IMR-90 (cell line): ENCODE data around the gene DPYSL3. TPM values are rescaled to one million over a fixed set of nuclear protein-coding genes. Genes with fewer than 3 reads are reported as not detected.

ENCODE experiments used
- ATAC-seq: fragments of 200-7000 bp; cut with Tn5 transposase; 2 replicates; pipeline ENCODE4 v1.9.1; 2020; ENCODE audit warnings: low read depth, mild to moderate bottlenecking, moderate library complexity
- BruUV-seq: library from RNA; stranded (reverse); fragments of 400-500 nt; replicated peaks from 2 replicates; lab custom pipeline; 2021; lab: Mats Ljungman, UMichigan
- CTCF ChIA-PET: fragments of 300-600 bp; formaldehyde crosslinking; extraction: SDS; loops from one replicate; lab custom pipeline; 2021; ENCODE audit warnings: antibody characterized with exemption; lab: Yijun Ruan, JAX
- POLR2A ChIA-PET: fragments of 300-600 bp; sonication (Branson Sonifier 250); formaldehyde crosslinking; loops from one replicate; lab custom pipeline; 2022; ENCODE audit warnings: antibody characterized with exemption; ENCODE audit not compliant: unreplicated experiment; lab: Charles Lee
- DNase-seq: peaks from one replicate; pipeline ENCODE4 v3.0.0; 2013
- H2AFZ ChIP-seq: replicated peaks from 2 replicates; pipeline ENCODE3; 2013; ENCODE audit warnings: low read length, mild to moderate bottlenecking; ENCODE audit not compliant: poor library complexity
- H2AK5ac ChIP-seq: 2 replicates; pipeline ENCODE4 v1.6.1; 2013; ENCODE audit warnings: low read depth, low read length, inconsistent platforms
- H2AK9ac ChIP-seq: replicated peaks from 2 replicates; pipeline ENCODE3; 2013; ENCODE audit warnings: mild to moderate bottlenecking, low read depth, low read length, moderate library complexity; ENCODE audit not compliant: poor library complexity
- H2BK120ac ChIP-seq: 2 replicates; pipeline ENCODE4 v1.6.1; 2013; ENCODE audit warnings: low read depth, low read length, inconsistent platforms
- H2BK15ac ChIP-seq: 3 replicates; pipeline ENCODE4 v1.6.1; 2013; ENCODE audit warnings: low read depth, low read length, inconsistent platforms
- H2BK20ac ChIP-seq: 2 replicates; pipeline ENCODE4 v1.6.1; 2013; ENCODE audit warnings: low read depth, mild to moderate bottlenecking, inconsistent platforms, low read length, moderate library complexity
- H2BK5ac ChIP-seq: 2 replicates; pipeline ENCODE4 v1.6.1; 2013; ENCODE audit warnings: mild to moderate bottlenecking, low read depth, low read length, inconsistent platforms; ENCODE audit not compliant: poor library complexity, severe bottlenecking
- H3K14ac ChIP-seq: replicated peaks from 2 replicates; pipeline ENCODE4 v1.6.1; 2013; ENCODE audit warnings: low read depth, low read length, inconsistent platforms
- H3K18ac ChIP-seq: 2 replicates; pipeline ENCODE4 v1.6.1; 2013; ENCODE audit warnings: low read depth, low read length, control low read depth
- H3K23ac ChIP-seq: 2 replicates; pipeline ENCODE4 v1.6.1; 2013; ENCODE audit warnings: low read depth, low read length, inconsistent platforms
- H3K27ac ChIP-seq: 2 replicates; pipeline ENCODE4 v1.5.1; 2013; ENCODE audit warnings: mild to moderate bottlenecking, control low read depth, low read length; ENCODE audit not compliant: insufficient read depth
- H3K27me3 ChIP-seq: 2 replicates; pipeline ENCODE4 v1.6.1; 2013; ENCODE audit warnings: low read length; ENCODE audit not compliant: control insufficient read depth, insufficient read depth
- H3K36me3 ChIP-seq: 2 replicates; pipeline ENCODE4 v1.6.1; 2013; ENCODE audit warnings: low read length, mixed read lengths; ENCODE audit not compliant: control insufficient read depth, insufficient read depth
- H3K4ac ChIP-seq: 2 replicates; pipeline ENCODE4 v1.6.1; 2013; ENCODE audit warnings: low read depth, low read length, inconsistent platforms
- H3K4me1 ChIP-seq: 2 replicates; pipeline ENCODE4 v1.6.1; 2013; ENCODE audit warnings: low read length, mixed read lengths; ENCODE audit not compliant: control insufficient read depth, insufficient read depth
- H3K4me2 ChIP-seq: 2 replicates; pipeline ENCODE4 v1.6.1; 2013; ENCODE audit warnings: low read depth, mild to moderate bottlenecking, control low read depth, low read length, moderate library complexity
- H3K4me3 ChIP-seq: 2 replicates; pipeline ENCODE4 v1.5.1; 2013; ENCODE audit warnings: low read depth, mild to moderate bottlenecking, control low read depth, low read length, moderate library complexity; ENCODE audit not compliant: insufficient read depth
- H3K56ac ChIP-seq: 2 replicates; pipeline ENCODE4 v1.6.1; 2013; ENCODE audit warnings: low read length, inconsistent platforms; ENCODE audit not compliant: insufficient read depth; ENCODE audit errors: extremely low read depth
- H3K79me1 ChIP-seq, 2 experiments: 2 replicates each; pipeline ENCODE4 v1.6.1; 2013; ENCODE audit warnings: low read length in 2 of 2, inconsistent platforms in 1 of 2, low read depth in 1 of 2
- H3K9ac ChIP-seq: 2 replicates; pipeline ENCODE4 v1.6.1; 2013; ENCODE audit warnings: low read depth, low read length, control low read depth
- H3K9me1 ChIP-seq: 2 replicates; pipeline ENCODE4 v1.6.1; 2013; ENCODE audit warnings: low read length, inconsistent platforms; ENCODE audit not compliant: insufficient read depth
- H3K9me3 ChIP-seq: 2 replicates; pipeline ENCODE4 v1.6.1; 2013; ENCODE audit warnings: low read length; ENCODE audit not compliant: control insufficient read depth, insufficient read depth
- H4K20me1 ChIP-seq: 2 replicates; pipeline ENCODE4 v1.6.1; 2013; ENCODE audit warnings: low read length, inconsistent platforms; ENCODE audit not compliant: insufficient read depth
- H4K5ac ChIP-seq: 2 replicates; pipeline ENCODE4 v1.6.1; 2013; ENCODE audit warnings: mild to moderate bottlenecking, low read depth, low read length, control low read depth
- H4K8ac ChIP-seq, 2 experiments: 2 replicates each; pipeline ENCODE4 v1.6.1; 2013; ENCODE audit warnings: low read depth in 2 of 2, low read length in 2 of 2, control low read depth in 1 of 2, inconsistent platforms in 1 of 2
- H4K91ac ChIP-seq: 2 replicates; pipeline ENCODE4 v1.6.1; 2013; ENCODE audit warnings: low read depth, low read length, inconsistent platforms; ENCODE audit not compliant: insufficient read depth
- CEBPB ChIP-seq: IDR thresholded peaks from 2 replicates; pipeline ENCODE4 v1.6.1; 2012; ENCODE audit warnings: low read depth, low read length, improper control_type of control experiment
- CHD1 ChIP-seq: IDR thresholded peaks from 2 replicates; pipeline ENCODE4 v1.6.1; 2012; ENCODE audit warnings: low read depth, low read length, improper control_type of control experiment
- MXI1 ChIP-seq: IDR thresholded peaks from 2 replicates; pipeline ENCODE4 v1.6.1; 2012; ENCODE audit warnings: low read depth, mild to moderate bottlenecking, low read length, moderate library complexity, borderline replicate concordance
- NFE2L2 ChIP-seq: fragments of 150-350 bp; IDR thresholded peaks from 2 replicates; pipeline ENCODE4 v1.6.1; 2016; ENCODE audit warnings: low read depth, mild to moderate bottlenecking, low read length
- SMC3 ChIP-seq: fragments of 150-350 bp; IDR thresholded peaks from 2 replicates; pipeline ENCODE4 v1.6.1; 2016; ENCODE audit warnings: low read depth, mild to moderate bottlenecking, antibody characterized with exemption, low read length, moderate library complexity
- WGBS, 2 experiments: methylation state at CpG; one replicate each; pipeline versions ENCODE4 v1.1.5 to v1.1.7; 2013; ENCODE audit warnings: missing lambda C conversion rate in 2 of 2; ENCODE audit not compliant: insufficient read length in 1 of 2; ENCODE audit errors: extremely low coverage in 2 of 2; 5-methylcytosine and 5-hydroxymethylcytosine counted together
- dilution Hi-C: fragments of 300-500 bp; cut with HindIII; formaldehyde crosslinking; loops from one replicate; pipeline ENCODE4 v1.14.3; 2018; ENCODE audit warnings: low sequenced_read_pairs; ENCODE audit not compliant: unreplicated experiment
- in situ Hi-C: fragments of 300-500 bp; cut with MboI; formaldehyde crosslinking; loops from 3 replicates; pipeline ENCODE4 v1.14.3; 2019; ENCODE audit warnings: low sequenced_read_pairs, inconsistent platforms, mixed read lengths
- intact Hi-C: fragments of 100-400 bp; cut with micrococcal nuclease; formaldehyde crosslinking; loops from 2 replicates; pipeline ENCODE4 v1.10.0; 2022
- polyA plus RNA-seq, 3 experiments: library from polyadenylated mRNA; depleted of rRNA; stranded (reverse); fragments of >200 nt; gene quantifications; 2 replicates each; pipeline ENCODE4 v1.2.3, GENCODE V29; 2012; ENCODE audit warnings: low replicate concordance in 1 of 3
- total RNA-seq: library from RNA; depleted of rRNA; stranded (reverse); fragments of >200 nt; gene quantifications from 2 replicates; pipeline ENCODE4 v1.2.3, GENCODE V29; 2012
- TF ChIP-seq, protein P1 (sequence below): fragments of 150-350 bp; IDR thresholded peaks from 2 replicates; pipeline ENCODE4 v1.6.1; 2016; ENCODE audit warnings: low read depth, mild to moderate bottlenecking, low read length, moderate library complexity, borderline replicate concordance

DPYSL3 gene
- total and polyA plus RNA-seq, 2 of the 4 experiments (the other 2 are of a cell fraction): 50.2 to 60.9 TPM

DNA sequence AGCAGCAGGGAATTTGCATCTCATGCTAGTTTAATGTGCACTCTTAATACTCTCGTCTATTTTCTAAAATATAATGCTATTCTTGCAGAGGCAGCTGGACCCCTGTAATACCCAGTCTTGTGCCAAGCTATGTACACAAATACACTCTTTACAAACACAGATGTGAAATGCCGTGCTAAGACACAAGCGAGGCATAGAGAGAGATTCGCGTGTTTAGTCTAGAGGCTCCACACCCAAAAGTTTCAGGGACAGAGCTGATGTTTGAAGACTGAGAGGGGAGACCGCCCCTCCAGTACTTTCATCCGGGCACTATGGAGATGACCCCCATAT lies 1.2 kb downstream of the DPYSL3 start:
- no peaks in the 10 kb centered on the region for H3K9me3 ChIP-seq
- dilution Hi-C loops: no loop called here

More for the DNA sequence above, 1.2 kb downstream of the DPYSL3 start:
- Histone ChIP-seq H3K36me3 (no peaks in the 10 kb centered on the region), H4K20me1 (no peaks in the 10 kb centered on the region), H3K14ac (0 out of 2 replicates have a peak overlapping the region, but pooled peaks have one; percentile 16), H3K27me3 (no peaks in the 10 kb centered on the region), H3K4me1 (peaks cover 8% of the 10 kb centered on the region), H3K56ac (peak overlapping the region; percentile 36; the same call in 1 of the 2 replicates), H3K23ac (peak overlapping the region; percentile 20), H3K79me1 (peaks cover 10 to 43% of the 10 kb centered on the region in 2 experiments; a peak in 2 of 4 replicates), H4K5ac (no peak overlapping the region), H2BK5ac (peak overlapping the region; percentile 6), H3K4ac (peak overlapping the region; percentile 35), H3K9me1 (0 out of 2 replicates have a peak, but pooled peaks cover 3% of the 10 kb centered on the region), H3K9ac (peak overlapping the region; percentile 78), H3K4me3 (peak overlapping the region; percentile 56), H4K91ac (no peak overlapping the region; the same call in 1 of the 2 replicates), H2AK9ac (peak overlapping the region; percentile 33), H2AFZ (peak overlapping the region; percentile 94), H2BK15ac (no peak overlapping the region), H4K8ac (no peak overlapping the region), H2AK5ac (no peak overlapping the region), H2BK20ac (peak overlapping the region; percentile 46; the same call in 1 of the 2 replicates), H3K4me2 (peak overlapping the region; percentile 99), H3K18ac (no peak overlapping the region), H3K27ac (peak overlapping the region; percentile 79), H2BK120ac (0 out of 2 replicates have a peak overlapping the region, but pooled peaks have one; percentile 54)
- no peak for TF ChIP-seq CEBPB
- TF ChIP-seq SMC3: no peak
- TF ChIP-seq, protein P1, sequence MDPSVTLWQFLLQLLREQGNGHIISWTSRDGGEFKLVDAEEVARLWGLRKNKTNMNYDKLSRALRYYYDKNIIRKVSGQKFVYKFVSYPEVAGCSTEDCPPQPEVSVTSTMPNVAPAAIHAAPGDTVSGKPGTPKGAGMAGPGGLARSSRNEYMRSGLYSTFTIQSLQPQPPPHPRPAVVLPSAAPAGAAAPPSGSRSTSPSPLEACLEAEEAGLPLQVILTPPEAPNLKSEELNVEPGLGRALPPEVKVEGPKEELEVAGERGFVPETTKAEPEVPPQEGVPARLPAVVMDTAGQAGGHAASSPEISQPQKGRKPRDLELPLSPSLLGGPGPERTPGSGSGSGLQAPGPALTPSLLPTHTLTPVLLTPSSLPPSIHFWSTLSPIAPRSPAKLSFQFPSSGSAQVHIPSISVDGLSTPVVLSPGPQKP: no peak
- TF ChIP-seq CHD1: no peak
- no peak for TF ChIP-seq MXI1
- TF ChIP-seq NFE2L2: no peak
- intact Hi-C loops (loop anchor here (1.0 kb wide), 3 partner anchors 46 to 284 kb away; no protein-coding TSS in a partner anchor), in situ Hi-C loops (no loop called here)
- POLR2A ChIA-PET: interaction anchor here (0.6 kb wide), 1 partner anchor 11 kb away, joined by 3 read pairs; no protein-coding TSS in a partner anchor
- WGBS, 2 experiments: no CpG with 5 or more reads among the region's 7 CpGs
- CTCF ChIA-PET: interaction anchor here (0.7 to 1.2 kb wide), 2 partner anchors 50 to 70 kb away, joined by 3 to 6 read pairs; no protein-coding TSS in a partner anchor
- BruUV-seq: no TSS peak
- DNase-seq (peak; percentile 33), ATAC-seq (peak; percentile 7)
